ES-I3 (cell line): ENCODE results near the gene TMBIM1.

Experiments
- H3K36me3 ChIP-seq: 2 replicates; pipeline ENCODE4 v1.6.1; 2013; ENCODE audit warnings: mild to moderate bottlenecking, low read length, control low read depth, moderate library complexity; ENCODE audit not compliant: insufficient read depth
- H3K4me1 ChIP-seq: 2 replicates; pipeline ENCODE4 v1.6.1; 2013; ENCODE audit warnings: mild to moderate bottlenecking, control low read depth, low read length; ENCODE audit not compliant: insufficient read depth
- H3K9ac ChIP-seq: 2 replicates; pipeline ENCODE4 v1.6.1; 2013; ENCODE audit warnings: low read depth, mild to moderate bottlenecking, low read length, moderate library complexity
- H3K9me3 ChIP-seq: 2 replicates; pipeline ENCODE4 v1.6.1; 2013; ENCODE audit warnings: mild to moderate bottlenecking, low read length, moderate library complexity; ENCODE audit not compliant: control insufficient read depth, insufficient read depth

Gene TMBIM1, protein sequence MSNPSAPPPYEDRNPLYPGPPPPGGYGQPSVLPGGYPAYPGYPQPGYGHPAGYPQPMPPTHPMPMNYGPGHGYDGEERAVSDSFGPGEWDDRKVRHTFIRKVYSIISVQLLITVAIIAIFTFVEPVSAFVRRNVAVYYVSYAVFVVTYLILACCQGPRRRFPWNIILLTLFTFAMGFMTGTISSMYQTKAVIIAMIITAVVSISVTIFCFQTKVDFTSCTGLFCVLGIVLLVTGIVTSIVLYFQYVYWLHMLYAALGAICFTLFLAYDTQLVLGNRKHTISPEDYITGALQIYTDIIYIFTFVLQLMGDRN

GRCh38 chr2:218292048-218293014 lies at the start of gene TMBIM1:
TMBIM1 (minus strand) TSS chr2:218292503; CDS start chr2:218282141, 10,362 bp downstream.
- Histone ChIP-seq H3K4me1 (peaks cover 20% of the 10 kb centered on the region; the same call in 1 of the 2 replicates), H3K9ac (peak within 1 kb of the TSS; percentile 90), H3K36me3 (no peaks in the 10 kb centered on the region), H3K9me3 (no peaks in the 10 kb centered on the region)

GRCh38 chr2:218341381-218341780 lies 49.1 kb upstream of the TMBIM1 start:
- no peaks in the 10 kb centered on the region for H3K4me1 ChIP-seq
- no peaks in the 10 kb centered on the region for H3K9me3 ChIP-seq
- H3K36me3 ChIP-seq = no peaks in the 10 kb centered on the region
- H3K9ac ChIP-seq = no peak overlapping the region

- H3K9ac ChIP-seq = no peak overlapping the region
- no peaks in the 10 kb centered on the region for H3K36me3 ChIP-seq
- H3K4me1 ChIP-seq = no peaks in the 10 kb centered on the region
- H3K9me3 ChIP-seq = no peaks in the 10 kb centered on the region
Observed at GRCh38 chr2:218340656-218341055, 48.4 kb upstream of the TMBIM1 start.

DNA sequence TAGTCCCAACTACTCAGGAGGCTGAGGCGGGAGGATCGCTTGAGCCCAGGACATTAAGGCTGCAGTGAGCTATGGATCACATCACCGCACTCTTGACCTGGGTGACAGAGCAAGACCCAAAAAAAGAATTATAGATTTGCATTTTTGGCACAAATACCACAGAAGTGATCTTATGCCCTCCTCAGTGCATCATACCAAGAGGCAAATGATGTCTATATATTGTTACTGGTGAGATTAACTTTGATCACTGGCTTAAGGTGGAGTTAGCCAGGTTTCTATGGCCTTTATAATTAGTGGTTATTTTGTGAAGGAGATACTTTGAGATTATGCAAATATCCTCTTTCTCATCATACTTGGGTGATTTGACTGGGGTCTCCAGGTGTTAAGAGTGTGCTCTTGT lies 42.2 kb upstream of the TMBIM1 start:
- H3K9ac ChIP-seq = no peak overlapping the region
- no peaks in the 10 kb centered on the region for H3K36me3 ChIP-seq
- no peaks in the 10 kb centered on the region for H3K9me3 ChIP-seq
- H3K4me1 ChIP-seq = peaks cover 18% of the 10 kb centered on the region

DNA sequence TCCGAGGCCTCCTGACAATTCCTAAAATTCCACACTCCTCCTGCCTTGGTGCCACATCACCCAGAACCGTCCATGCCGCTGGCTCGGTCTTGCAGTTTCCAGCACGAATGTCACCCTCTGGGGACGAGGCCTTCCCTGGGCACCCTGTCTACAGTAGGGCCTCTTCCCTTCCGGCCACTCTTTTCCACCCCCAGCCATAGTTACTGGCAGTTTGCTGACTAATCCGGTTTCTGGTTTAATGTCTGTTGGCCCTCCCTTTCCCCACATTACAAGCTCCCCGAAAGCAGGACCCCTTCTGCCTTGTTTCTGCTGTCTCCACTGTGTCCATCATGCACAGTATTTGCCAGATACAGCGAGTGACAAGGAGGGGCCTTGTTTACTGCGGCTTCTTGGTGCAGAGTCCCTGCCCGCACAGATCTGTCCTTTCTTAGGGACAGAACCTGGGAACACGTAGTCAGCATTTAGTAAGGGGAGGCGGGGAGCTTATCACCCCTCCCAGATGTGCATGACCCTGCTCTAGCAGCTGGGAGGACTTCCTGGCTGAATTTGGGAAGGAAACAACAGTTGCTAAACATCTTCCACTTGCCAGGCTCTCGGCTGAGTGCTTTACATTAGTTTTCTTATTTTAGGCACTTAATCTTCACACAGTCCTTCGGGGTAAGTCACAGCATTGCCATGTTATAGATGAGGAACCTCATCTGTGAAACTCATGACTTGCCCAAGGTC lies 40.8 kb upstream of the TMBIM1 start:
- H3K9ac ChIP-seq = no peak overlapping the region
- H3K4me1 ChIP-seq = peaks cover 18% of the 10 kb centered on the region
- H3K36me3 ChIP-seq = no peaks in the 10 kb centered on the region
- no peaks in the 10 kb centered on the region for H3K9me3 ChIP-seq

- H3K4me1 ChIP-seq = peaks cover 22% of the 10 kb centered on the region
- no peaks in the 10 kb centered on the region for H3K36me3 ChIP-seq
- no peaks in the 10 kb centered on the region for H3K9me3 ChIP-seq
- H3K9ac ChIP-seq = no peak overlapping the region
Observed at GRCh38 chr2:218332288-218332687, 40.0 kb upstream of the TMBIM1 start.

GRCh38 chr2:218331745-218332144 lies 39.4 kb upstream of the TMBIM1 start:
- no peaks in the 10 kb centered on the region for H3K36me3 ChIP-seq
- peaks cover 28% of the 10 kb centered on the region for H3K4me1 ChIP-seq
- H3K9ac ChIP-seq = no peak overlapping the region
- H3K9me3 ChIP-seq = no peaks in the 10 kb centered on the region

- H3K9ac ChIP-seq = no peak overlapping the region
- H3K9me3 ChIP-seq = no peaks in the 10 kb centered on the region
- peaks cover 37% of the 10 kb centered on the region for H3K4me1 ChIP-seq
- H3K36me3 ChIP-seq = no peaks in the 10 kb centered on the region
Observed at GRCh38 chr2:218329826-218330593, 37.7 kb upstream of the TMBIM1 start.

GRCh38 chr2:218329027-218329825 lies 36.9 kb upstream of the TMBIM1 start:
- H3K9me3 ChIP-seq = no peaks in the 10 kb centered on the region
- no peaks in the 10 kb centered on the region for H3K36me3 ChIP-seq
- H3K9ac ChIP-seq = no peak overlapping the region
- peaks cover 40% of the 10 kb centered on the region for H3K4me1 ChIP-seq

GRCh38 chr2:218328294-218328693 lies 36.0 kb upstream of the TMBIM1 start:
- Histone ChIP-seq H3K9ac (no peak overlapping the region), H3K36me3 (no peaks in the 10 kb centered on the region), H3K4me1 (peaks cover 40% of the 10 kb centered on the region), H3K9me3 (no peaks in the 10 kb centered on the region)

GRCh38 chr2:218327451-218328210 lies 35.3 kb upstream of the TMBIM1 start:
- H3K9ac ChIP-seq = no peak overlapping the region
- H3K9me3 ChIP-seq = no peaks in the 10 kb centered on the region
- peaks cover 34% of the 10 kb centered on the region for H3K4me1 ChIP-seq
- H3K36me3 ChIP-seq = no peaks in the 10 kb centered on the region

DNA sequence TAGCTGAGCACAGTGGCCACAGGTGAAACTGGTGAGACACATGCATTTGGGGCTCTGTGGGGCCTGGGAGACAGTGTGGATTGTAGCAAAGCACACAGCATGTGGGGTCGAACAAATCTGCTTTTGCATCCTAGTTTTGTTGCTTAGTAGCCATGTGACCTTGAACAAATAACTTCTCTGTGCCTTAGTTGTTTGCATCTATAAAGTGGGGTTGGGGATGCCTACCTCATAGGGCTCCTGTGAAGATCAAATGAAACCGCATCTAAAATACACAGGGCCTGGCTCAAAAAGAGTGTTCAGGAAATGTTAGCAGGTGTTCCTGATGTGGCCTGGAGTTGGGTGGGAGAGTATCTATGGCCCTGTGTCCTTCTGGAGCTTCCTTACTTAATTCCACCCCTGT lies 34.0 kb upstream of the TMBIM1 start:
- Histone ChIP-seq H3K36me3 (no peaks in the 10 kb centered on the region), H3K9ac (no peak overlapping the region), H3K9me3 (no peaks in the 10 kb centered on the region), H3K4me1 (peaks cover 29% of the 10 kb centered on the region)
